OCI-LY7 (cell line): ENCODE results near the gene SMG6.
"Not testable (repeated sequence)": the region's sequence is repeated elsewhere in the genome, so short reads cannot be mapped to it uniquely, and the experiment has no call there.

Source experiments
- EZH2phosphoT487 ChIP-seq: fragments of 200-600 bp; sonication (generic); IDR thresholded peaks from 2 replicates; pipeline ENCODE4 v1.6.1; 2018; ENCODE audit warnings: low read depth, borderline replicate concordance, mild to moderate bottlenecking, mixed run types, antibody characterized with exemption, low read length, moderate library complexity, mixed read lengths
- TF ChIP-seq, protein P1 (sequence below): fragments of 200-600 bp; sonication (generic); conservative IDR thresholded peaks from 2 replicates; pipeline ENCODE4 v1.5.1; 2014; ENCODE audit warnings: mild to moderate bottlenecking, antibody characterized with exemption, low read length, moderate library complexity, mixed read lengths

DNA sequence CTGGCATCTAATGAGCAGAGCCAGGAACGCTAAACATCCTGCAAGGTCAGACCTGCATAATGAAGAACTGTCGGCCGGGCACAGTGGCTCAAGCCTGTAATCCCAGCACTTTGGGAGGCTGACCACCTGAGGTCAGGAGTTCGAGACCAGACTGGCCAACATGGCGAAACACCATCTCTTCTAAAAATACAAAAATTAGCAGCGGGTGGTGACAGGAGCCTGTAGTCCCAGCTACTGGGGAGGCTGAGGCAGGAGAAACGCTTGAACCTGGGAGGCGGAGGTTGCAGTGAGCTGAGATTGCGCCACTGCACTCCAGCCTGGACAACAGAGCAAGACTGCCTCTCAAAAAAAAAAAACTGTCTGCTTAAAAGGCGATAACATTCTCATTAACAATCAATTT, 38.4 kb downstream of the SMG6 start:
- TF ChIP-seq, protein P1, sequence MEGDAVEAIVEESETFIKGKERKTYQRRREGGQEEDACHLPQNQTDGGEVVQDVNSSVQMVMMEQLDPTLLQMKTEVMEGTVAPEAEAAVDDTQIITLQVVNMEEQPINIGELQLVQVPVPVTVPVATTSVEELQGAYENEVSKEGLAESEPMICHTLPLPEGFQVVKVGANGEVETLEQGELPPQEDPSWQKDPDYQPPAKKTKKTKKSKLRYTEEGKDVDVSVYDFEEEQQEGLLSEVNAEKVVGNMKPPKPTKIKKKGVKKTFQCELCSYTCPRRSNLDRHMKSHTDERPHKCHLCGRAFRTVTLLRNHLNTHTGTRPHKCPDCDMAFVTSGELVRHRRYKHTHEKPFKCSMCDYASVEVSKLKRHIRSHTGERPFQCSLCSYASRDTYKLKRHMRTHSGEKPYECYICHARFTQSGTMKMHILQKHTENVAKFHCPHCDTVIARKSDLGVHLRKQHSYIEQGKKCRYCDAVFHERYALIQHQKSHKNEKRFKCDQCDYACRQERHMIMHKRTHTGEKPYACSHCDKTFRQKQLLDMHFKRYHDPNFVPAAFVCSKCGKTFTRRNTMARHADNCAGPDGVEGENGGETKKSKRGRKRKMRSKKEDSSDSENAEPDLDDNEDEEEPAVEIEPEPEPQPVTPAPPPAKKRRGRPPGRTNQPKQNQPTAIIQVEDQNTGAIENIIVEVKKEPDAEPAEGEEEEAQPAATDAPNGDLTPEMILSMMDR, result not testable (repeated sequence)
- TF ChIP-seq EZH2phosphoT487, result not testable (repeated sequence)
